Ovary (tissue), 9 donors: ENCODE data around the gene NRCAM. TPM values are rescaled to one million over a fixed set of nuclear protein-coding genes. Genes with fewer than 3 reads are reported as not detected.

ENCODE experiments used
- DNase-seq, 5 donors: peaks; one replicate each; pipeline ENCODE4 v3.0.0-alpha.2; 2019 to 2020
- H3K27ac ChIP-seq, 2 donors: fragments of 200-600 bp; one replicate each; pipeline versions ENCODE4 v1.5.1 to v1.8.0; 2019 to 2022
- H3K27me3 ChIP-seq: fragments of 200-600 bp; one replicate; pipeline ENCODE4 v1.8.0; 2022
- H3K36me3 ChIP-seq: fragments of 200-600 bp; sonication (generic); one replicate; pipeline ENCODE4 v1.5.1; 2019
- H3K4me1 ChIP-seq: one replicate; pipeline ENCODE4 v1.8.1; 2013; ENCODE audit warnings: mild to moderate bottlenecking, moderate library complexity; ENCODE audit not compliant: insufficient read depth
- H3K4me3 ChIP-seq: fragments of 200-600 bp; sonication (generic); one replicate; pipeline ENCODE4 v1.5.1; 2017
- H3K9me3 ChIP-seq, 2 donors: fragments of 200-600 bp in 1 of 2; sonication (generic) in 1 of 2; one replicate each; pipeline versions ENCODE4 v1.5.1 to v1.8.1; 2013 to 2019; ENCODE audit warnings: mild to moderate bottlenecking in 1 of 2, moderate library complexity in 1 of 2
- EP300 ChIP-seq: sonication (generic); formaldehyde crosslinking; IDR thresholded peaks from one replicate; pipeline ENCODE4 v1.6.1; 2017; ENCODE audit warnings: antibody characterized with exemption
- POLR2A ChIP-seq: fragments of 450-650 bp; IDR thresholded peaks from one replicate; pipeline ENCODE4 v1.6.1; 2017; ENCODE audit warnings: antibody characterized with exemption, mild to moderate bottlenecking, moderate library complexity
- WGBS, 3 donors: extraction: QIAGEN DNeasy Blood & Tissue Kit in 1 of 3; methylation state at CpG; one replicate each; pipeline versions ENCODE4 v1.1.5 to v1.1.7; 2013 to 2017; 5-methylcytosine and 5-hydroxymethylcytosine counted together
- intact Hi-C, 4 donors: fragments of 100-400 bp; cut with DNase I; formaldehyde crosslinking; loops; one replicate each; pipeline versions ENCODE4 v1.11.0 to v1.15.1; 2022 to 2023
- polyA plus RNA-seq, 2 donors: library from polyadenylated mRNA; stranded (reverse); fragments of 200-250 nt in 1 of 2; fragments of 350-450 nt in 1 of 2; fragmentation: Illumina TruSeq in 1 of 2; extraction: RNeasy Lipid Tissue Mini Kit (QIAGEN cat#74804) in 1 of 2; gene quantifications; one replicate each; pipeline ENCODE4 v1.2.3, GENCODE V29; 2013 to 2014
- total RNA-seq, 7 donors: library from RNA; depleted of rRNA in 2 of 7; stranded (reverse); fragments of >200 nt in 2 of 7; fragmentation: NEBNext Ultra II Directional in 3 of 7; extraction: Animal tissue kit (Norgen Biotek cat#: 25700) in 3 of 7; gene quantifications; one replicate each; pipeline versions ENCODE4 v1.1.0 to v1.2.4, GENCODE V29; 2016 to 2023
- TF ChIP-seq, protein P1 (sequence below), 3 donors: fragments of 450-650 bp in 2 of 3; fragments of 200-600 bp in 1 of 3; IDR thresholded peaks; one replicate each; pipeline versions ENCODE4 v1.5.1 to v1.8.0; 2016 to 2022; ENCODE audit warnings: antibody characterized with exemption in 3 of 3, mild to moderate bottlenecking in 1 of 3
- donor health status: DM: no; HTN: no; CAD: no; lungs with moderate emphysema.
- donor health status: DM: no; HTN: no; CAD: no.
- donor health status: Bipolar disorder and iron deficiency.
- donor health status: DM: yes; HTN: yes; CAD: no.
- donor health status: DM: no; HTN: no; CAD: no.
- donor health status: DM: yes; HTN: yes; CAD: no.

NRCAM gene
- total and polyA plus RNA-seq, 9 donors = 0.61 to 14.8 (median 2.8) TPM

DNA sequence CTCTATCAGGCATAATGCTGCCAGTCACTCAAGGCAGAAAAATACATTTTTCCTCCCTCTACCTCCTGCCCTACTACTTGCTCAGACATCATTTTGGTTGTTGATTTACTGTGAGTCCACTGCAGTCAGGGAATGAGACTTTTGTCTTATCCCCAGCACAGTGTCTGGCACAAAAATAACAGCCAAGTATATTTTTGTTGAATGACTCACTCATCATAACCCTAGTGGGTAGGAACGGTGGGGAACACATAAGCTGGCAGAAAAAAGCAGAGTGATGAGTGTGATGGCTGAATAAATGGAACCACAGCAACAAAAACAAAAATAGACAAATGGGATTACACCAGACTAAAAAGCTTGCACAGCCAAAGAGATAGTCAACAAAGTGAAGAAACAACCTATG, 260.2 kb downstream of the NRCAM start:
- DNase-seq = no peak
- Histone ChIP-seq H3K9me3 (no peaks in the 10 kb centered on the region), H3K36me3 (no peaks in the 10 kb centered on the region), H3K4me1 (no peaks in the 10 kb centered on the region), H3K27me3 (no peaks in the 10 kb centered on the region), H3K27ac (no peak overlapping the region), H3K4me3 (no peak overlapping the region)
- TF ChIP-seq, protein P1, sequence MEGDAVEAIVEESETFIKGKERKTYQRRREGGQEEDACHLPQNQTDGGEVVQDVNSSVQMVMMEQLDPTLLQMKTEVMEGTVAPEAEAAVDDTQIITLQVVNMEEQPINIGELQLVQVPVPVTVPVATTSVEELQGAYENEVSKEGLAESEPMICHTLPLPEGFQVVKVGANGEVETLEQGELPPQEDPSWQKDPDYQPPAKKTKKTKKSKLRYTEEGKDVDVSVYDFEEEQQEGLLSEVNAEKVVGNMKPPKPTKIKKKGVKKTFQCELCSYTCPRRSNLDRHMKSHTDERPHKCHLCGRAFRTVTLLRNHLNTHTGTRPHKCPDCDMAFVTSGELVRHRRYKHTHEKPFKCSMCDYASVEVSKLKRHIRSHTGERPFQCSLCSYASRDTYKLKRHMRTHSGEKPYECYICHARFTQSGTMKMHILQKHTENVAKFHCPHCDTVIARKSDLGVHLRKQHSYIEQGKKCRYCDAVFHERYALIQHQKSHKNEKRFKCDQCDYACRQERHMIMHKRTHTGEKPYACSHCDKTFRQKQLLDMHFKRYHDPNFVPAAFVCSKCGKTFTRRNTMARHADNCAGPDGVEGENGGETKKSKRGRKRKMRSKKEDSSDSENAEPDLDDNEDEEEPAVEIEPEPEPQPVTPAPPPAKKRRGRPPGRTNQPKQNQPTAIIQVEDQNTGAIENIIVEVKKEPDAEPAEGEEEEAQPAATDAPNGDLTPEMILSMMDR (IDR thresholded peaks at IDR 0.05) = no peak
- no peak for TF ChIP-seq POLR2A
- TF ChIP-seq EP300 = no peak
- intact Hi-C loops = no loop called here
- WGBS, 3 donors = 44 to 65% (median 62%) methylated on average over 1 of the region's 1 CpG

DNA sequence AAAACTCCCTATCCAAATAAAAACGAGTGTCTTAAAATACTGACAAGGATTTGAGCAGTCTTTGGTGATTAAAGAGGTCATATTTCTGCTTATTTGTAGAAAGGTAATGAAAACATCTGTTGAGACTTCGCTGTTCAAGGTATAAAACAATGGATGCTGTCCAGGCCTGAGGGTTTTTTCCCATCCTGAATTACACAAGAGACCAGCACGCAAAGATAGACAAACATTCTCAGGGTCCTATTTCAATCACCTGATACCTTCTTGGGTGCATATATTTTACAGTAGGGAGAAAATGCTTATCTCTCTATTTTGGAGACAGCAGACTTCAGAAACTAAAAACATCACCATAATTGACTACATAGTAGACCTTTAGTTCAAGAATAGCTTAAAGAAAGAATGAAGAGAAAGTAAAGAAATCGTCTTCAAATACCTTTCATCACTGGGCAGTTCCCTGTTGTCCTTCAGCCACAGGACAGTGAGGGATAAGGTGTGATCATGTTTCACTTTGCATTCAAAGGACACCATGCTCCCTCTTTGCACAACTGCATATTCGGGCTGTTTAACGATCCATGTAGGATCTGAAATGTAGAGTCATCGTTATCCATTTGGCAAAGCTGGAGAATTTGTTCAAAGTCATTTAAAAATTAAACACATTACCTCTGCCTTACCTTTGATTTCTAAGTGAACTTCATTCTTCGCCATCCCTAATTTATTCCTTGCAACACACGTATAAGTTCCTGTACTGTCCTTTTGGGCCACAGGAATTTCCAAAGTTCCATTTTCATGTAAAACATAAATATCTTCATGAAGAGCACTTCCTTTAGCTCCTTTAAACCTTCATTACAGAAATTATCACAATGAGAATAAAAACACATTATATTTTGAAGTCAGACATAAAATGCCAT, 262.4 kb downstream of the NRCAM start:
- Histone ChIP-seq H3K9me3 (no peaks in the 10 kb centered on the region), H3K4me3 (no peak overlapping the region), H3K27ac (no peak overlapping the region), H3K27me3 (no peaks in the 10 kb centered on the region), H3K36me3 (no peaks in the 10 kb centered on the region), H3K4me1 (no peaks in the 10 kb centered on the region)
- TF ChIP-seq EP300 = no peak
- TF ChIP-seq, protein P1 (IDR thresholded peaks at IDR 0.05) = no peak
- TF ChIP-seq POLR2A = no peak
- 42 to 52% (median 49%) methylated on average over 9 of the region's 9 CpGs for WGBS, 3 donors
- intact Hi-C loops = no loop called here
- no peak for DNase-seq

DNA sequence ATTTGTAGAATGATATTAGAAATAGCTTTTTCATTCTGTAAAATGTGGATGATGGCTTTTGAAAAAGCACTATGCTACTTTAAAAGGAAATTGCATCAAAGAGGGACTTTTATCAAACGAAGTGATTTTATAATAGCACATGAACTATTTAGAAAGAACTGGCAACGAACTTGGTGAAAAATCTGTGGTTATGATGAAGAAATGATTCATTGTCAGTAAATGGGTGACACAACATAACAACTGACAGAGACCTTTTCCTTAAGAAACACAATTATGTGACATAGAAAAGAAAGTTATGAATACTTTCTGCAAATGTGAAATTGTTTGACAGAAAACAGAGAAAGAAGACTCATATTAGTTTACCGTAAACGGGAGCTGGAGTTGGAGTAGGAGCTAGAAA, 265.3 kb downstream of the NRCAM start:
- DNase-seq = no peak
- no peaks in the 10 kb centered on the region for H3K27me3 ChIP-seq
- TF ChIP-seq POLR2A (no peak), EP300 (no peak)
- TF ChIP-seq, protein P1 (IDR thresholded peaks at IDR 0.05) = no peak
- no peaks in the 10 kb centered on the region for H3K9me3 ChIP-seq
- no peaks in the 10 kb centered on the region for H3K4me1 ChIP-seq
- intact Hi-C loops = no loop called here
- H3K36me3 ChIP-seq = no peaks in the 10 kb centered on the region
- no peak overlapping the region for H3K27ac ChIP-seq
- no peak overlapping the region for H3K4me3 ChIP-seq
- WGBS, 3 donors = 79 to 85% (median 82%) methylated on average over 4 of the region's 4 CpGs

DNA sequence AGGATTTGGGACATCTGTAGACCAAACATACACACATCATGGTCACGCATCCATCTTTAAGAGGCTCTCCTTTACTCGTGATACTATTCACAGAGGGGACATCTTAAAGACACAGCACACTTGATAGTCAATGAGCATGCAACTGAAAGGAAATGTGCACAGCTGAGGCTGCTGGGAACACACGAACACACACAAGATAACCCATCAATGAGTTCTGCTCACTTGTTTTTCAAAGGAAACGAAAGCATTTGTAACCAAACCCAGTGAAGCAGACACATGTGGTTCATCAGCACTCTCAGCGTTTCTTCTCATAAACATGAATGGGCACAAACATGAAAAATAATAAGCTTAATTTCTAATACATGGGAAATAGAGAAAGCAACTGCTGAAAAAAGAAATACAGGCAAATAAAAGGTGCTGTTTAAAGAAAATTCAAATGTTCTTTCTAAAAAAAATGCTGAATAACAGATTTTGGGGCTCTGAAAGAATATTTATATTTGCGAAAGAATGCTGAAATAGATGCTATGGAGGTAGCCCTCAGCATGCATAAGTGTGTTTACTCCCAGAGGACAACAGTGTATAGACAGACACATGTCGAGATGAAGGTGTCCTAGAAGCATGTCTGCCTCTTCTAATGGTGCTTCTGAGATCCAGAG, 266.4 kb downstream of the NRCAM start:
- Histone ChIP-seq H3K36me3 (no peaks in the 10 kb centered on the region), H3K27ac (no peak overlapping the region), H3K27me3 (no peaks in the 10 kb centered on the region), H3K4me3 (no peak overlapping the region), H3K9me3 (no peaks in the 10 kb centered on the region), H3K4me1 (no peaks in the 10 kb centered on the region)
- TF ChIP-seq EP300 (no peak), POLR2A (no peak)
- TF ChIP-seq, protein P1 (IDR thresholded peaks at IDR 0.05) = no peak
- DNase-seq = no peak
- WGBS, 3 donors = 47 to 56% (median 48%) methylated on average over 7 of the region's 7 CpGs
- intact Hi-C loops = loop anchor here in 1 of 4 donors (10.0 kb wide), 1 partner anchor 305 kb away; no protein-coding TSS in a partner anchor
